Activated CD4-positive, alpha-beta T cell treated with anti-CD3 and anti-CD28 coated beads for 48 hours (primary cell): ENCODE results near the gene ARL6IP4.
"Not testable (repeated sequence)": the region's sequence is repeated elsewhere in the genome, so short reads cannot be mapped to it uniquely, and the experiment has no call there.

Experiments used
- DNase-seq: peaks from one replicate; pipeline ENCODE4 v3.0.0-alpha.2; 2020

ARL6IP4 gene

GRCh38 chr12:123013185-123014095, 33.0 kb downstream of the ARL6IP4 start:
- DNase-seq, result no peak

DNA sequence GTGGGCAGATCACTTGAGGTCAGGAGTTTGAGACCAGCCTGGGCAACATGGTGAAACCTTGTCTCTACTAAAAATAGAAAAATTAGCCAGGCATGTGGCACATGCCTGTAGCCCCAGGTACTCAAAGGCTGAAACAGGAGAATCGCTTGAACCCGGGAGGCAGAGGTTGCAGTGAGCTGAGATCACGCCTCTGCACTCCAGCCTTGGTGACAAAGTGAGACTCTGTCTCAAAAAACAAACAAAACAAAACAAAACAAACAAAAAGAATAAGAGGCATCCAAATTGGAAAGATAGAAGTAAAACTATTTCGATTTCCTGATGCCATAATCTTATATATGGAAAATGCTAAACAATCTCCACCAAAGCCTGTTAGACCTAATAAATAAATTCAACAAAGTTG, 34.0 kb downstream of the ARL6IP4 start:
- DNase-seq, result not testable (repeated sequence)

GRCh38 chr12:123017753-123018152, 37.3 kb downstream of the ARL6IP4 start:
- no peak for DNase-seq

DNA sequence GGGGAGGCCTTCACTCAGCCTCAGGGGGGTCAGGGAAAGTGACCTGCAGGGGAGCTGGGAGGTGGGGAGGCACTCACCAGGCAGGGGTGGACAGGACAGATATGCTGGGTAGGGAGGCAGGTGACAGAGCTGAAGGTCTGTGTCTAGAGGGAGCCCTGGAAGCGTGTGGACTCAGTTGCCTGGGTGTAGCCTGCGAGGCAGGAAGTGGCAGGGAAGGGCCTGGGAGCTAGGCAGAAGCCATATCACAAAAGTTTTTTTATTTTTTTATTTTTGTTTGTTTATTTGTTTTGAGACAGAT, 39.3 kb downstream of the ARL6IP4 start:
- DNase-seq, result no peak

DNA sequence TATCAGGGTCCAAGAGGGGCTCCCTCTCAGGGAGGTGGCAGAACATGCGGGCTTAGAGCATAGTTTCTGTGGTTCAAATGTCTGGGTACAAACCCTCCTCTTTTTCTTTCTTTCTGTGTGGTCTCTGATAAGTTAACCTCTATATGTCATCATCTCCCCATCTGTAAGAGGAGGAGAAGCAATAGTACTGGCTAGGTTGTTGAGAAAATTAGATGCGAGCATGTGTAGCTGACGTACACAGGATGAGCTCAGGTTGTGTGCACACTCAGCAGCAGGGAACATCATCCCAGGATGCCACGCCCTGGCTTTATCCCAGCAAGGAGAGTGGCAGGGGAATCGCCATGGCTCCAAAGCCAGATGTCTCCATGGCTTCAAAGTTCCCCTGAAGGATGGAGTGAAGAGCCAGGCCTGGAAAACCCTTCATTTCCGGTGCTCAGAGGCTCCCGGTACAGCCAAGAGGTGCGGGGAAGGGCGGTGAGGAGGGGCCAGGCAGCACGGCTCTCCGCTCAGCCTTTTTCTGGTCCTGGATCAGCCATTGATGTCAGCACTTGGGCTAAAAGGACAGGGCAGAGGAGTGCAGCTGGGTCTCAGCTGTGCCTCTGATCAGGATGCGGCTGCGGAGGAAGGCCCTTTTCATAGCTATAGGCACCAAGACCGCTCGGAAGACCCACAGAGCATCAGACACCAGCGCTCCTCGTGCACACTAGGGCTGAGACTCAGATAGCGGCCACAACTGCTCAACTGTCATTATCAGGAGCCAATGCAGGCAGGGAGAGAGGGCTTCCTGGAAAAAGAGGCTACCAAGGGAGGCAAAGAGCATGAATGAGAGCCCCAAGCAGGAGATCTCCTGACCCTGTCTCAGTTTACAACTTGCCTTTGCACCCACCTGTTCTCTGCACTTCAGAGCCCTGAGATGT, 41.5 kb downstream of the ARL6IP4 start:
- DNase-seq, result no peak

DNA sequence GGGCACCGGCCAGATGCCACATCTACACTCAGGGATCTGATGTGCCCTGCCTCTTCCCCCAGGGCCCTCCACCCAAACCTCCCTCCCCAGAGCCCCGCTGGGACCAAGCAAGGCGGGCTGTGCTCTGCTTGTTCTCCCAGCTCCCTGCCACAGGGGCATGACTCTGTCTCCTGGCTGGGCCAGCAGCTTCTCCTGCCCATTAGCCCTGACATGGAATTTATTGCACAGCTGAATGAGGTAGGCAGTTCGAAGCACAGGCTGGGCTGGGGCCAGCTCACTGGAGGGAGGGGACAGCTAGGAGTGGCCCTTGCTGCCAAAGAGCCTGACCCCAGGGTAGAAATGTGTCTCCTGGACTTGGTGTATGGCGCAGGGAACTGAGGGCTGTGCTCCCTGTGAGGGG, 42.4 kb downstream of the ARL6IP4 start:
- DNase-seq, result no peak

DNA sequence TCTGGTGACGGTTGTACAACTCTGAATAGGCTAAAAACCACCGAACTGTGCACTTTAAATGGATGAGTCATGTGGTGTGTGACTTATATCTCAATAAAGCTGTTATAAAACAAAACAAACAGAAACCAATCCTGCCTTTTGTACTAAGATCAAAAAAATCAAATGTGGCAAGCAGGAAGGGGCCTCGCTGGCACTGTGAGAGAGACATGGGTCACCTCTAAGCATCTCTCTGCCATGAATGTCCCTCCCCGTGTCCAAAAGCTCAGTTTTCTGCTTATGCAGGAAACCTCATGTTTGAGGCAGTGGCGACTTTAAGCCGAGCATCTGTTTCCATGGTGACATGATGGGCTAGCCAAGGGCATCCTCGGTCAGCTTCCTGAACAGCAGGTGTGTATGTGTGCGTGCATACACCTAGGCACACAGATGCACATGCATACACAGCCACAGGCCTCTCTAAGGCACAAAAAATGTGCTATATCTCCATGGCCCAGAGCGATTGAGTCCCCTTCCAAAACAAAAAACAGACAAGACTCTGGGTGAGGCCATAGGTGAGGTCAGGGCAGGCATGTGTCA, 44.4 kb downstream of the ARL6IP4 start:
- peak; percentile 44 for DNase-seq

DNA sequence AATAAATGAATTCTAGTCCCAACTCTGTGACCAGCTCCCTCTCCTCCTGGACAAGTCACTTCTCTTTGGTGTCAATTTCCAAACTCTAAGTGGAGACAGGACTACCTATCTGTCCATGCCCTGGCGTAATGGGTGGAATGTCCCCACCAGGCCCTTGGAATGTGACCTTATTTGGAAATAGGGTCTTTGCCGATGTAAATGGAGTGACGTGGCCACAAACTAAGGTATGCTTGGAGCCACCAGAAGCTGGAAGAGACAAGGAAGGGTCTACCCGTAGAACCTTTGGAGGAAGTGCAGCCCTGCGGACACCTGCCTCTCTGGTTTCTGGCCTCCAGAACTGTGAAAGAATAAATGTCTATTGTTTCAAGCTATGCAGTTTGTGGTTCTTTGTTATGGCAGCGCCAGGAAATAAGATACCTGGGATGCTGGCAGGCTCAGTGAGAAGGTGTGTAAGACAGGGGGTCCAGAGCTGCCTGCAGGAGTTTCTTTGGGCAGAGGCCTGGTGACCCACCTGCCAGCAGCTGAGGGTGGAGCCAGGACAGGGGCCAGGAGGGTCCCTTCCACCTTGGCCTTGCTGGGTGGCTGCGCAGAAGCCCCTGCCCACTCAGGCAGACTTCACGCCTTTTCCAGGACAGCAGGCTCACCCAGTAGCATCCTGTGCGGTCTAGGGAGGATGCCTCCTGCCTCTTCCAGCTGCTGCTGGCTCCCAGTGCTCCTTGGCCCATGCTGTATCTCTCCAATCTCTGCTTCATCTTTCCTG, 45.8 kb downstream of the ARL6IP4 start:
- no peak for DNase-seq

DNA sequence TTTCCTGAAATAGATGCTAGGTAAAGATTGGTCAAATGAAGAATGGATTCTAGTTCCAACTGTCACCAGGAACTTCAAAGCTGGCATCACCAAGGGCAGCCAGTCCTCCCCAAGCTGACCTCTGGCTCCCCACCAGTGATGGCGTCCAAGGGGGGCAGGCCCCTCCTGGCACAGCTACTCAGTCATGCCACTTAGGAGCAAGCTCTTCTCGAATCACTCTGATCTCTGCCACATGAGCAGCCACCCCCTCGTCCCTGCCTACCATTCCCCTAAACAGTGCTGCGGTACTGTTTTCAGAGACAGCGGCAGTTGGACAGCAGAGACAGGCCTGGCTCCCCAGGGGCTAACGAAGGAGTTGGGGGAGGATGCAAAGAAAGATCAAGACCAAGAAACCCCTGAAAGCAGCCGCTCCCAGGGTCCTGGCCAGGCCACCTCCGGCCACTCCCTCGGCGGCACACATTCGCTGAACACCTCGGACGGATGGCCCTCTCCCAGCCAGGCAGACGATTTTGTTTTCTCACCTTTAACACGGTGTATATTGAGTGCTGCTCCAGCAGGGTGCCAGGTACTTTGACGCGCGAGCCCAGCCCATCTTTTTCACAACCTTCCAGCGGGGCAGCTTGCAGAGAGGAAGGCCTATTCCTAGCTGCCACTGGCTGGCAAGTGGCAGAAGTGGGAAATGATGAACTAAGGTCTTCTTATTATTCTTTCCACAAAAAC, 47.4 kb downstream of the ARL6IP4 start:
- no peak for DNase-seq

GRCh38 chr12:123028475-123028874, 48.0 kb downstream of the ARL6IP4 start:
- no peak for DNase-seq

- DNase-seq, result no peak
These were observed 49.1 kb downstream of the ARL6IP4 start for GRCh38 chr12:123029550-123029949.

GRCh38 chr12:123030686-123031085, 50.2 kb downstream of the ARL6IP4 start:
- DNase-seq, result no peak

- no peak for DNase-seq
These were observed 50.8 kb downstream of the ARL6IP4 start for GRCh38 chr12:123031171-123031845.
